Stimulated activated CD8-positive, alpha-beta memory T cell treated with anti-CD3 and anti-CD28 coated beads, Interleukin-15, amount 100 ng/mL, for 24 hours (primary cell): Measurements from ENCODE around the gene SIK2.
A peak's percentile ranks its signal among the peaks of the same experiment; 100 is the strongest.

Experiments used
- DNase-seq: peaks from one replicate; pipeline ENCODE4 v3.0.0-alpha.2; 2020; ENCODE audit warnings: low read depth

SIK2 gene

GRCh38 chr11:111601979-111602864 is at the start of gene SIK2:
Gene SIK2, plus strand, starts transcription at chr11:111602449. Its CDS starts 115 bp downstream, at chr11:111602564.
- DNase-seq: peak; percentile 71

DNA sequence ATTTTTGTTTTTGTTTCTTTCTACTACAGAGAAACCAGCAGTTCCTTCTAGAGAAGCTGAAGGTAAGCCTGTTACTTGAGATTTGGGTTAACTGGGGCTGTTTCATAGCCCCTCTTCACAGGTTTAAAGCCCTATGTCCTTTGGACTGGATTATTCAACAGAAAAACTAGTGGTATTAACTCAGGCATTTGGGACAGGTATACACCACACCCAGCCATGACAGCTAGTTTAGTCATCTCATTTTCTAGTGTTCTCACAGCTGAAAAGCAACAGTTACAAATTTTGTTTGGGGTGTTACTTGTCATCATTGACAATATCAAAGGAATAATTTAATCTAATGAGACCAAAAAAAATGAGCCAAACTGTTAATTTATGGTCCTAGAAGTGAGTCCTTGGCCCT is 47.7 kb upstream of the SIK2 start:
- no peak for DNase-seq

DNA sequence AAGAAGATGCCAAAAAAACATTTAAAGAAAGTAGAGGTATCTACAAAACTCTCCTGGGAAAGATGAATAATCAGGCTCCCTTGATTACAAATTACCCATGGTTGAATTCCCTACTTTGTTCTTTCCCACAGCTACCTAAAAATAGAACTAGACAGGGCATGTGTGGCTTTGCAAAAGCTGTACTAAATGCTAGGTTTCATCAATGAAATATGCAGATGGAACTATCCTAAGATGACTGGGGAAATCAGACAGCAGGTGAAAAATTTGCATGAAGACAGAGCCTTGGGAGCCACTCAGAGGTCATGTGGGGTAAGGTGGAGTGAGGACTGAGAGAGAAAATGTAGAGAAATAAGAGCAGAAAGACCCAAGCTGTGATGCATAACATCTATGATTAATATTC is 47.0 kb upstream of the SIK2 start:
- DNase-seq: no peak

DNA sequence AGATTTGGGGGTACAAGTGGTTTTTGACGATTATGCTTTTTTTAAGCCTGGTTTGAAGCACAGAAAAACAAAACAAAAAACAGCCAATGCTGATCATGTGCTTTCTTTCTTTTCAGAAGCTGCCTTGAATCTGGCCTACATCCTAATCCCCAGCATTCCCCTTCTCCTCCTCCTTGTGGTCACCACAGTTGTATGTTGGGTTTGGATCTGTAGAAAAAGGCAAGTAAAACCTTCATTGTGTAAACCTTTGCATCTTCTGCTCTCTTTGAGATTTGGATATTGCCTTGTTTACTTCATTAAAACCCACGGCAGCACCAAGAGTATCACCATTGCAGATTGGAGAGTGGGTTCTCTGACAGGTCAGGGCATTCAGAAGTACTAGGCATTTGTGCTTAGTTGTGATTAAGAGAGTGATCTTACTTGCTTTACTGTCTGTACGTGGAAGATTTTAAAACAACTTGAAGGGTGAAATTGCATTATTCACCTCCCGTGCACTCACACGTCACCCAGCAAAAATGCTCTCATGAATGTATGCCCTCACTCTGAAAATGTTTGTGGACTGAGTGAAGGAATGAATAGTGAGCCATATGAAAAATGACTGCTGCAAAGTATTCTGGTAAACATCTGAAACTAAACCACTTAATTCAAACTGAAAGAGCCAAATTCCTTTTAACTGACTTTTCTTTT is 44.7 kb upstream of the SIK2 start:
- no peak for DNase-seq

- DNase-seq: no peak
These were observed 42.3 kb upstream of the SIK2 start for GRCh38 chr11:111559800-111560464.

GRCh38 chr11:111560800-111561199 is 41.4 kb upstream of the SIK2 start:
- DNase-seq: no peak

- DNase-seq: no peak
These were observed 40.9 kb upstream of the SIK2 start for GRCh38 chr11:111561306-111561705.

GRCh38 chr11:111561791-111562325 is 40.4 kb upstream of the SIK2 start:
- no peak for DNase-seq

DNA sequence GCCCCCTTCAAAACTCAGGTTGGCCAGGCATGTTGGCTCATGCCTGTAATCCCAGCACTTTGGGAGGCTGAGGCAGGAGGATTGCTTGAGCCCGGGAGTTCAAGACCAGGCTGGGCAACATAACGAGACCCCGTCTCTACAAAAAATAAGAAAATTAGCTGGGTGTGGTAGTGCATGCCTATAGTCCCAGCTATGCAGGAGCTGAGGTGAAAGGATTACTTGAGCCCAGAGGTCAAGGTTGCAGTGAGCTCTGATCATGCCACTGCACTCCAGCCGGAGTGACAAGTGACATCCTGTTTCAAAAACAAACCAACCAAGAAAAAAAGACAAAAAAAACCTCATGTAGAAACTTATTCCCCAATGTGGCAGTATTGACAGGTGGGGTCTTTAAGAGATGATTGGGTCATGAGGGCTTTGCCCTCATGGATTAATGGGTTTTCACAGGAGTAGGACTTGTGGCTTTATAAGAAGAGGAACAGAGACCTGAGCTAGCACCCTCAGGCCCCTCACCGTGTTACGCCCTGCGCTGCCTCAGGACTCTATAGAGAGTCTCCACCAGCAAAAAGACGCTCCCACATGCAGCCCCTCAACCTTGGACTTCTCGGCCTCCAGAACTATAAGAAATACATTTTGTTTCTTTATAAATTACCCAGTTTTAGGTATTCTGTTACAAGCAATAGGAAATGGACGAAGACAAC is 39.4 kb upstream of the SIK2 start:
- DNase-seq: no peak

- DNase-seq: no peak
These were observed 37.0 kb upstream of the SIK2 start for GRCh38 chr11:111565114-111565720.

DNA sequence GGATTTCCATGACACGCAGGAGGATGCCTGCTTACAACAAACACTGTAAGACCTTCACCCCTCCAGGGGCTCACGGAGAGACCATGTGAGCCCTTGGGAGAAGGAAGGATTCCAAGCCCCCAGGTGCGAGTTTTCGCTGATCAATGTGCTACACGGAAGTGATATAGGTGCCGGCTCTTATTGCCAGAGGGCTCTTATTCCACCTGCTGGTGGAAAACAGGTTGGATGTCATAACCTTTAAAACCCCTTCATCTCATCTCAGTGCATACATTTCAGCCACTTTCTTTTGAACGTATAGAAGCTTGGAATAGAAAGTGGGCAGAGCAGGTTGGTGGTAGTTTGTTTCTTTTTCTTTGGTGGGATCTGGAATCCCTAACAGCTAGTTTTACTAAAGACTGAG is 35.9 kb upstream of the SIK2 start:
- DNase-seq: no peak

DNA sequence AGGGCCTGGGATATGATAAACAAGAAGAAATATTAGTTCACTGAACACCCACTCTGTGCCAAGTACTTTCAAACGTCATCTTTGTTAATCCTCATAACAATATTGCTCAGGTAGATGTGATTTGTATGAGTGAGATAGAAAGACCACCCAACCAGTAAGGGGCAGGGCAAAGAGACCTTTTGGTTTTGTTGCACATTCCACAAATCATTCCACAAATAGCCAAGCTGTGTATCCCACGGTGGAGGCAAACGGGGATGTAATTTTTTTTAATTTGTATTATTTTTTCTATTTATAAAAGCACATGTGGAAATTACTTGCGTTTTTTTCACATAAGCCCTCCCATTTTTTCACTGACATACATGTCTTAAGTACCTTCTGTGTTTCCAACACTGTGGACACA is 32.8 kb upstream of the SIK2 start:
- DNase-seq: no peak

DNA sequence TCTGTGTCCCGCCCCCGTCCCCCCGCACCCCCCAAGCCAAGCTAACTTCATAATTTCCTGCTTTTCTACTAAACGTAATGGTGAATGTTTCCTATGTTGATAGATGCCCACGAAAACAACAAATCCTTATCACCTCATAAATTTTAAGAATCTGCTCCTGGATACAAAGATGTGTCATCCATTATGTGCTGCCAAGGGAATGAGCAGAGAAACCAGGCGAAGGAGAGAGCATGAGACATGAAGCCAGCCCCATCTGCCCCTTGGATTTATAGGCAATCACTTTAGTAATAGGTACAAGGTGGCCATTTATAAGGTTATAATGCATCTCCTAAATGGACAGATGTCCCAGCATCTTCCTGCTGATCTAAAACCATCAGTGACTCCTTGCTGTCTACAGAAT is 31.5 kb upstream of the SIK2 start:
- no peak for DNase-seq

DNA sequence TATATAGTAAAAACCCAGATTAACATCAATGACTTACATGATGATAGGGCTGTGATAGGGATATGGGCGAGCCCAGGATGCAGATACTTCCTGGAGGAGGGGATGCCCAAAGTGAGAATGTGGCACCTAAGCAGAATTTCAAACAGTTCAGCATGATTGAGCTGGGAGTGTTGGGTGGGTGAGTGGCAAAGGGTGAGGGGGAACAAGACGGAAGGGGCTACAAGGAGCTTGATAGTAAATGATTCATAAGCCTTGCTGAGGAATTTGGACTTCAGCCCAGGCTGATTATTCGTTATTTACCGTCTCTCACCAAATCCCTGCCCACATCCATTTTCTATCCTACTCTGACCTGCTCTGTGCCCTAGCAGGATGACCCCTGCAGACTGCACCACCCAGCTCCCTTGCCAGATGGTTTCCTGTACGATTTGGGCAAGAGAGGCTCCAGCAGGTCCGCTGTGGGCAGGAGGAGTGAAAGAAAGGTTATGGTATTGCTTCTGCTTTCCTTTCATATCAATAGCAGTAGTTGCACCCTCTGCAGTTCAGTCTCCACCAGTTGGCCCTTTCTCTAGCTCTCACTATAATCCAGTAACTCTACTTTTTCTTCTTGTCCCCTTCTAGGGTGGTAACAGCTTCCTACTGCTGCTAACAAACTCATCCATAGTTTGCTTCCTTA is 30.3 kb upstream of the SIK2 start:
- DNase-seq: no peak

- DNase-seq: no peak
These were observed 29.7 kb upstream of the SIK2 start for GRCh38 chr11:111572581-111572980.

DNA sequence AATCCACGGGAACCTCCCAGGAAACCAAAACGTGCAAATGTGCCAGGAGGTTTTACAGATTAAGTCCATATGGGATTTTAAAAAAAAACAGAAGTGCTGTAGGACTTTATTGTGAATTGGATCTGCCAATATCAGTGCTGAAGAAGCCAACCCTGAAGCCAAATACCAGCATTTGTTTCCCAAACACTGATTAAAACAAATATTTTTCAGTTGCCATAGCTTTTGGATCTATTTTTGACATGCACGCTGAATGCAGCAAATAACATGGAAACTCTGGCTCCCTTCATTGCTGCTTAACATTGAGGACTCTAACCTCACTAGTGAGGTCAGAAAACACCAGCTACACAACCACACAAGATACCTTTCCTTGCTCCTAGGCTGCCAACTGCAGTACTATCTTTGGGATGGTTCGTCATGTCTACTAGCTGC is 28.4 kb upstream of the SIK2 start:
- no peak for DNase-seq

DNA sequence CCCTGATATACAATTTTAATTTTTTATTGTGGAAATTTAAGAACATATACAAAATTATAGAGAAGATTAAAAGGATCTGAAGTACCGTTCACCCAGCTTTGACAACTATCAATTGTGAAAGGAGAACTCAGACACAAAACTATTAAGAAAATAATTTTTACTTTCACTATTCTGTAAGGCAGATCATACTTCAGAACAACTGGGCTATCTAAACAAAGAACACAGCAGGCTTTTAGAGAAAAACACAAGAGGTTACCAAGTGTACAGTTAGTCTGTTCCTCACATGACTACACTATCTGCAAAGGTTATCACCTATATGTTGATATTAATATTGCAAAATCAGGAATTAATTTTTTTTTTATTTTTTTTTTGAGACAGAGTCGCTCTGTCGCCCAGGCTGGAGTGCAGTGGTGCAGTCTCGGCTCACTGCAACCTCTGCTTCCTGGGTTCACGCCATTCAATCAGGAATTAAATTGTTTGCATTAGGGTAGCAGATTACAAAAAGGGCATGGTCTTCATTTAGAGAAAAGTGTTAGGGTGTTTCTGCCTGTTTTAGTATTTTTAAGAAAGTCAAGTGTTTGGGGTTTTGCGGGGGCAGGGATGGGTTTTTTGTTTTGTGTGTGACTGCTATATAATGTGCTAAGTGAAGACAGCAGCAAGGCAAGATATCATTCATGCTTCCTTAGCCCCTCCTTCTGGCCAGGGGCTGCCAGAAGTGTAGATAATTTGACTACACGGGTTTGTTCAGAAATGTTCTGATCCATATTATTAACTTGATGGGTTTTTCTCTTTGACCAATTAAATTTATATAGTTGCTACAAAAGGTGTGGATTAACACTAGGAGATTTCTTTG is 27.6 kb upstream of the SIK2 start:
- no peak for DNase-seq

DNA sequence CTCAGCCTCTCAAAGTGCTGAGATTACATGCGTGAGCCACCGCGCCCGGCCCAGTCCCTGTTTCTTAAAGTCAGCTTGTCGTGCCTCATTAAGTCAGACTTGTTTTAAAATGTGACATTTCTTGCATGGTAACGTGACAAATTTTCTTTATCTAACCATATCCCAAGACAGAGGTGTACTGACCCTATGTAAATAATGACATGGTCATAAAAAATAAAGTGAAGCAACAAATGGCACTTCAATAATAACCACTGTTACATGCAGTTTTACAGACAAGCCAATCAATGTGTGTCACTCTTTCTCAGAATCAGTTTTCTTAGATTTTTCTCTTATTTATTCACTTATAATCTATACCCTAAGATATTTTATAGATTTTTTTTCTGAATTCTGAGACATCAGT is 26.5 kb upstream of the SIK2 start:
- no peak for DNase-seq

DNA sequence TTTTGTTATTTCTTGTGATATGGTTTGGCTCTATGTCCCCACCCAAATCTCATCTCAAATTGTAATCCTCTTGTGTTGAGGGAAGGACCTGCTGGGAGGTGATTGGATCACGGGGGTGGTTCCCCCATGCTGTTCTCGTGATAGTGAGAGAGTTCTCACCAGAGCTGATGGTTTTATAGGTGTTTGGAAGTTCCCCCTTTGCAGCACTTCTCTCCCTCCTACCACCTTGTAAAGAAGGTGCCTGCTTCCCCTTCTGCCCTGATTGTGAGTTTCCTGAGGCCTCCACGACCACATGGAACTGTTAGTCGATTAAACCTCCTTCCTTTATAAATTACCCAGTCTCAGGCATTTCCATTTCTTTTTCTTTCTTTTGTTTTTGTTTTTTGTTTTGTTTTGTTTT is 24.4 kb upstream of the SIK2 start:
- DNase-seq: no peak

DNA sequence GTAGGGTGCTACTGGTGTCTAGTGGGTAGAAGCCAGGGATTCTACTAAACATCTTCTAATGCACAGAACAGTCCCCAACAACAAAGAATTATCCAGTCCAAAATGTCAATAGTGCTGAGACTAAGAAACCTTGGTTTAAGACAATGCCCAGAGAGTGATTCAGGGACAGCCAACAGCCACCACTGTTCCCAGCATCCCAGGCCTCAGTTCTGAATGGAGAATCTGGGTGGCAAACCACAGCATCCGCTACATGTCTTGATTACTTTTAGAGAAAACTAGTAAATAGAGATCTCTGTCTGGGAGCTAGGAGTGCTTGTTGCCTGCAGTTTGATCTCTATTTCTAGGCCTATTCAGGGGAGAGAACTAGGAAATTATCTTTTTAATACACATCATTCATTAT is 20.9 kb upstream of the SIK2 start:
- no peak for DNase-seq
